AG10803 (cell line): ENCODE data around the gene SLC12A3.
A peak's percentile ranks its signal among the peaks of the same experiment; 100 is the strongest.

Source experiments
- DNase-seq: peaks from one replicate; pipeline ENCODE4 v3.0.0; 2010; ENCODE audit warnings: low read depth
- H3K4me3 ChIP-seq: 2 replicates; pipeline ENCODE4 v1.5.1; 2011; ENCODE audit warnings: mild to moderate bottlenecking, low read length, control low read depth
- TF ChIP-seq, protein P1 (sequence below): conservative IDR thresholded peaks from 2 replicates; pipeline ENCODE4 v1.5.1; 2011; ENCODE audit warnings: mild to moderate bottlenecking, low read length, control low read depth, inconsistent platforms

SLC12A3 gene

DNA sequence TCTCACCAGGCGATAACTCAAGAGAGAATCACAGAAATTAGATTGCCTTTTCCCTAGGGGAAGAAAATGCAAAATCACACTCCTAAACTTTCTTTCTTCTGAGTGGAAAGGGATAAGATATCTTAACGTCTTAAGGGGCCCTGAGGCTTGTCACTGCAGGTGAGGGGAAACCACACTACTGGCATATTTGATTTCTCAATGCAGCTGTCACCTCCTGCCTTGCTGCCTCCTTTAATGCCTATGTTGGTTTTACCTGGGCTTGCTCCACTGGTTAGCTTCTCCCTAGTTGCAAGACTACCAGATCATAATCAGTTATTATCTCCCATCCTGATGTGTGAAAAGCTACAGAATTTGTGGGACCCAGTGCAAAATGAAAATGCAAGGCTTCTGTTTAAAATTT lies 62.5 kb downstream of the SLC12A3 start:
- no peak for DNase-seq
- H3K4me3 ChIP-seq, result no peak overlapping the region
- TF ChIP-seq, protein P1, sequence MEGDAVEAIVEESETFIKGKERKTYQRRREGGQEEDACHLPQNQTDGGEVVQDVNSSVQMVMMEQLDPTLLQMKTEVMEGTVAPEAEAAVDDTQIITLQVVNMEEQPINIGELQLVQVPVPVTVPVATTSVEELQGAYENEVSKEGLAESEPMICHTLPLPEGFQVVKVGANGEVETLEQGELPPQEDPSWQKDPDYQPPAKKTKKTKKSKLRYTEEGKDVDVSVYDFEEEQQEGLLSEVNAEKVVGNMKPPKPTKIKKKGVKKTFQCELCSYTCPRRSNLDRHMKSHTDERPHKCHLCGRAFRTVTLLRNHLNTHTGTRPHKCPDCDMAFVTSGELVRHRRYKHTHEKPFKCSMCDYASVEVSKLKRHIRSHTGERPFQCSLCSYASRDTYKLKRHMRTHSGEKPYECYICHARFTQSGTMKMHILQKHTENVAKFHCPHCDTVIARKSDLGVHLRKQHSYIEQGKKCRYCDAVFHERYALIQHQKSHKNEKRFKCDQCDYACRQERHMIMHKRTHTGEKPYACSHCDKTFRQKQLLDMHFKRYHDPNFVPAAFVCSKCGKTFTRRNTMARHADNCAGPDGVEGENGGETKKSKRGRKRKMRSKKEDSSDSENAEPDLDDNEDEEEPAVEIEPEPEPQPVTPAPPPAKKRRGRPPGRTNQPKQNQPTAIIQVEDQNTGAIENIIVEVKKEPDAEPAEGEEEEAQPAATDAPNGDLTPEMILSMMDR, result no peak

DNA sequence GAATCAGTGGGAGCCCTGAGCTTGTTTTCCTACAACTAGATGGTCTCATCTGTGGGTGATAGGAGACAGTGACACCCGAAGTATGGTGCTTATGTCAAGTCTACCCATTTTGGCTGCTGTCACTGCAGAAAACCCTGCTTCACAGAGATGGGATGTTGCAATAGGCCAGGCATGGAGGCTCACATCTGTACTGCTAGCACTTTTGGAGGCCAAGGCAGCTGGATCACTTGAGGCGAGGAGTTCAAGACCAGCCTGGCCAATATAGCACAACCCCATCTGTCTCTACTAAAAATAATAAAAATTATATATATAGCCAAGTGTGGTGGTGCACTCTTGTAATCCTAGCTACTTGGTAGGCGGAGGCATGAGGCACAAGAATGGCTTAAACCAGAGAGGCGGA lies 64.6 kb downstream of the SLC12A3 start:
- no peak overlapping the region for H3K4me3 ChIP-seq
- TF ChIP-seq, protein P1, result no peak
- no peak for DNase-seq

DNA sequence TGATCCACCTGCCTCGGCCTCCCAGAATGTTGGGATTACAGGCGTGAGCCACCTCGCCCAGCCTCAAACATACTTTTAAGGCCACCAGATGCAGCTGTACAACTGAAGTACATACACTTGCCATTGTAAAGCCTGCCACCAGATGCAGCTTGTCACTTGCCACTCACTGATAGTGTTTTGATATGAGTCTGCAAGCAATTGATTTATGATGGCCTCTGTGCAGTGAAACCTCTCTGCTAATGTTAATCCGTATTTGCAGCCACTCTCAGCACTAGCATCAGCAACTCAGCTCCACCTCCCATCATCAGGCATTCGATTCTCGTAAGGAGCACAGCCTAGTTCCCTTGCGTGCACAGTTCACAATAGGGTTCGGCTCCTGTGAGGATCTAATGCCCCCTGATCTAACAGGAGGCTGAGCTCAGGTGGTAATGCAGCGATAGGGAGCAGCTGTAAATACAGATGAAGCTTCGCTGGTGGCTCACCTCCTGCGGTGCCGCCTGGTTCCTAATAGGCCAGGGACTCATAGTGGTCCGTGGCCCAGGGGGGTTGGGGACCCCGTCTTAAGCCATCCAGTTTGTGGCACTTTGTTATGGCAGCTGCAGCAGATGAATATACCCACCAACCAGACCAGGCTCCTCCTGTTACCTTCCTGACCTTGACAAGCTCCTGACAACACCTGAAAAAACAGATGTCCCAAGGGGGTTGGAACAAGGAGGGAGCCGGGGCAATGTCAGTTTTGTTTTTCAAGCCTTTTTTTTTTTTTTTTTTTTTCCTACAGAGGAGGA lies 65.7 kb downstream of the SLC12A3 start:
- no peak for DNase-seq
- H3K4me3 ChIP-seq, result no peak overlapping the region
- TF ChIP-seq, protein P1, result no peak

DNA sequence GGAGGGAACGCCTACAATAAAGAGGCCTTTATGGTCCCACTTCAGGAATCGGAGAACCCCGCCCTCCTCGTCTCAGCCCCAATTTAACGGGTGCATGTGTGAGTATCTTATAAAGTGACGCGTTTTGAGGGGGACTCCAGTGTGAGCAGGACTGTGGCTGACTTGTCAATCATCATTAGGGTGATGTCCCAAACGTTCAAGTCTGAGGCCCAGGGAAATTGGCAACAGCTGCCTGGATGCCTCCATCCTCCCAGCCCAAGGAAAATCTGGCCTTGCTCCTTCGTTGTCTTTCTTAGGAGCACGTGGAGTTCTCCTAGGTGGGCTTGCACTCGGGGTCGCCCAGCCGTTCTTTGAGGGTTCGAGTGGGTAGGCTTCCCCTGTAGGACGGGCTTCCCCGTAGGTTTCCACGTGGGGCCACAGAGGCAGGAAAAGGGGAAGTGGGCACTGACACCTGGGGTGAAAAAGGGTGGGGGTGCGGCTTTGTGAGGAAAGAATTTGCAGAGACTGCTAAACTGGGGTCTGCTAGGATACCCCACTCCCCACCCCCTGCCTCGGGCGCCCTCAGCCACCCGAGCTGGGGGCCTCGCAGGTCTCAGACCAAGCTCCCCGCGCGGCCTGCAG lies 66.4 kb downstream of the SLC12A3 start:
- no peak for DNase-seq
- TF ChIP-seq, protein P1, result no peak

DNA sequence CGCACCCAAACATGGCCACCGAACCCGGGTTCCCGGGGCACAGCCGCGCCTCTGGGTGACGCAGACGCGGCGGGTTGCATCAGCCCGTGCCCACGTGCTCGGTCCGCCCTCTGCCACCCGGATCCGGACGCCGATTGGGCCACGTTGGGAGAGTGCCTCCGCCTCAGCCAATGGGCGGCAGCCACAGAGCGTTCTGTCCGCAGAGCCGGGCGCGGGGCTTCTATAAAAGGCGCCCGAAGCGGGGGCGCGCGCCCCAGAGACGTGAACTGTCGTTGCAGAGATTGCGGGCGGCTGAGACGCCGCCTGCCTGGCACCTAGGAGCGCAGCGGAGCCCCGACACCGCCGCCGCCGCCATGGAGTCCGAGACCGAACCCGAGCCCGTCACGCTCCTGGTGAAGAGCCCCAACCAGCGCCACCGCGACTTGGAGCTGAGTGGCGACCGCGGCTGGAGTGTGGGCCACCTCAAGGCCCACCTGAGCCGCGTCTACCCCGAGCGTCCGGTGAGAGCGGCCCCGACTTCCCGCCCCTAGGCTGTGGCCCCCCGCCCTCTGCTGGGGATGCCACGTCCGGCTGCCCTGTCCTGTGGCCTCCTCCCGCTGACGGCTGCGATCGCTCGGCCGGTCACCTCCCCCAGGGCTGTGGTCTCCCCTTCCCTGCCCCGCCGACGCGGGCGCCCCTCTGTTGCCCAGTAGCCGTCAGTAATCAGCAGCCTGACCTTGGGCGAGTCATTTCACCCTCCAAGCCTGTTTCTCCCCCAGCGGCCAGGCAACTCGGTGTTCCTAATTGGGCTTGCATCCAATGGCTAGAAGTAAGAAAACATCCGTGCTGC lies 67.1 kb downstream of the SLC12A3 start, which contains the start of gene HERPUD1:
Gene HERPUD1, plus strand, starts transcription at position 251 of the 829 bp plus-strand sequence. Its CDS starts 103 bp downstream, at position 354.
- peak; percentile 98 for DNase-seq
- H3K4me3 ChIP-seq, result peak within 1 kb of the TSS; percentile 98
- TF ChIP-seq, protein P1, result no peak

More for the DNA sequence above, 66.4 kb downstream of the SLC12A3 start:
- H3K4me3 ChIP-seq, result peak overlapping the region; percentile 53

DNA sequence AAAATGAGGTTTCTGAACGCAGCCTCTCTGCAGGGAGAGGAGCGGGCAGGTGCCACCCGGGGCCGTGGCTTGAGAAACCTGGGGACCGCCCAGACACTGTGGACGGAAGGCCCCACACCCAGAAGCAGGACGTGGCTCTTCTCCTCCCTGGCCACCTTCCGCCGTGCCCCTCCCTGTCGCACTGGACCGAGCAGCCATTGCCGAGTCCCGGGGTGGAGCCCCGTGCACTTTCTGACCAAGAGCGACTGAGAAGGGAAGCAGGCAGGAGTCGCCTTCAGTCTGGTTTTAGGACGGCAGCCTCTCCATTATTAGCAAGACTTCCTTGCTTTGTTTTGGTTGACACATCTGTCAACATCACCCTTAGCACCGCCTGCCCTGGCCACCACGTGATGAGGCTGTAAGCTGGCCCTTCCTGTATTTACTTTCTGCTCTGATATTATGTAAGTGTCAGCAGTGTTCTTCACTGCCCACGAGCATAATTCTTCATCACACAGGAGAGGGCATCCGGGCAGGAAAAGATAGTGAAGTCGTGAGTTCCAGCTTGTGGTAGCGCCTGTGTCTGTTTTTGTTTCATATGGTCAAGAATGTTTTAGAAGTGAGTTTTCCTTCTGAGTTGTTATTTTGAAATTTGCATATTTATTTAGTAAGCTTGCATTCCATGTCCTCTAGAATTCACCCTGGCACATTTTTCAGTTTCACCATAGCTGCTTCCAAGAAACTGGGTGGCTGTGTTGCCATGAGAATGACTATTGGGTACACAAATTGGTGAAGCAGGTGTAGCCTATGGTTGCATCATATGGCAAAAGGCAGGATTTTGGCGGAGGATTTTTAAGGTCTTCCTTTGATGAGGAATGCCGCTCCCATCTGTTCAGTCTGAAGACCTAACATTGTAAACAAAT lies 68.0 kb downstream of the SLC12A3 start:
- TF ChIP-seq, protein P1, result no peak
- peak overlapping the region; percentile 98 for H3K4me3 ChIP-seq
- DNase-seq, result peak; percentile 75
